GM19468 (cell line): ENCODE results near the gene RALGAPA2.

Source experiments
- ATAC-seq: cut with Tn5 transposase; IDR thresholded peaks from one replicate; pipeline ENCODE4 v1.9.1; 2021; ENCODE audit warnings: mild to moderate bottlenecking, moderate library complexity, moderate number of reproducible peaks; ENCODE audit not compliant: unreplicated experiment; ENCODE audit errors: extremely low read depth

Gene RALGAPA2

DNA sequence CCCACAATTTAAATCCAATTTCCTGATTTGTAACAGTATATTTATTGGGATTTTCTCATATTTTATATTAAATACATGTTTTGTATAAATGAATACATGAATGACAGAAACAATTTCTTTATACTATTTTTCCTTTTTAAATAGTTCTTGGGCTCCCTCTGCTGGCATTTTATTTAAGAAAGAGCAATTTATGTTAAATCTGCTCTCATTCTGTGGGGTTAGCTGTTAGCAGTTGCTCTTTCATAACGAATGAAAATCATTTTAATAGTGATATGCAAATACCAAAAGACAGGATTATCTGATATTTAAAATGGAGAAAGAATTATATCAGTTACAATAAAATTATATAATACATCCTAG lies 118.3 kb downstream of the RALGAPA2 start:
- ATAC-seq, result no peak

DNA sequence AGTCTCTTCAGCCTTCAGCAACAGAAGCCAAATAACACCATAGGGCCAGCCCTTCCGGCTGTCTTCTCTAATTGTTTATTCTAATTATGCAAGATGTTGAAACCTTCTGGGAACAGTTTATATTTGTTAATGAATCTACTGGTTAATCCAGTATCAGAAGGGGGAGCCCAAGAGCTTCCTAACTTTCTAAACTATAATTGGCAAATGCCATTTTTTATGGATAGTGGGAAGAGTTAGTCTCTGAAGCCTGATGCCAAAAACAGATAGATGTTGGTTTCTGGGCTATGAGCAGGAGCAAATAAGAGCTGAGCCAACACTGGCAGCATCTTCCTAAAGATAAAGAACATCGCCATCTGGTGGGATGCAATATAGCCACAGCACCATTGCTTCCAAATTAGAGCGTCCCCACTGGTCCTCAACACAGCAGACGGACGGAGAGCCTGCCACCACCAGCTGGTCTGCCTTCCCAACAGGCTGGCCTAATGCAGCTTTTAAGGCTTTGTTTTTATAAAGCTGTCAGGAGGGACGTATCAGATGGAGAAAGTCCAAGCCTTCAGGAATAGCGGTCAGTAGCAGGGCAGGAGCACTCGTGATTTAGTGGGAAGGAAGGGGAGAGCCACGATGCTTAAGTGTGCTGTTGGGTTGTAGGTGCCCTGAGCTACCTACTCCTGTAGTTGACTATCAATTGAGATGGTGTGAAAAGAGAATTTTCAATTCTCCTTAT lies 118.8 kb downstream of the RALGAPA2 start:
- ATAC-seq, result no peak

DNA sequence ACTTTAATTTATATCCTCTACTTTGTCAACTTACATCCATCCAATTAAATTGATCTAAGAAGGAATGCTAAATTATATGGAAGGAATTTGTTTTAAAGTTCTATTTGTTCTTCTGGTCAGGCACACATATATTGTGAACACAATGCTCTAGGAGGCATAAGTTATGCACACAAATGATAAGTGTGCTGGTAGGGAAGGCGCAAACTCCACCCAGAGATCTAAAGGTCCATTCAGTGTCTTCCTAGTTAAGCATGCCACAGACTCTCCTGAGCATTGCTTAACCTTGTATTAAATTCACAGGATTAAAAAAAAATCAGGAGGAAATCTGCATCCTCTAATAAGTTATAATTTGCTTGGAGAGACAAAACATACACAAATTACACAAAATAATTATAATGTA lies 127.3 kb downstream of the RALGAPA2 start:
- no peak for ATAC-seq

- no peak for ATAC-seq
Observed at GRCh38 chr20:20582734-20583133, 129.7 kb downstream of the RALGAPA2 start.

GRCh38 chr20:20580139-20580538 lies 132.3 kb downstream of the RALGAPA2 start:
- no peak for ATAC-seq

DNA sequence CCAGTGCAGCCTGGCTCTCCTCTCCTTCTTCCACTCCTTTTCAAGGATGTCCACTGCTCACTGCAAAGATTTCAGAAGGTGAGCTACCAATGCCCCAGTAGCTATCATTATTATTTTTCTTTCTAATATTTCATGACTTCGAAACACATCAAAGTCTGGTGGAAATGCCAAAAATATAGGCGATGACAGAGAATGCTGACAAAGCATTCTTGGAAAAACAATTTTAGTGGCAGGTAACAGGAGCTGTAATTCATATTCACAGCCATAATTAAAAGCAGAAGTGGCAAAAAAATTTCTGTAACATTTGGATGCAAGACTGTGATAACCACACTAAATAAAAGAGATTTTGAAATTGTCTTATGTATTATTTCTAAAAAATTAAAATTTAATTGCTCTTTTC lies 133.6 kb downstream of the RALGAPA2 start:
- ATAC-seq, result no peak

DNA sequence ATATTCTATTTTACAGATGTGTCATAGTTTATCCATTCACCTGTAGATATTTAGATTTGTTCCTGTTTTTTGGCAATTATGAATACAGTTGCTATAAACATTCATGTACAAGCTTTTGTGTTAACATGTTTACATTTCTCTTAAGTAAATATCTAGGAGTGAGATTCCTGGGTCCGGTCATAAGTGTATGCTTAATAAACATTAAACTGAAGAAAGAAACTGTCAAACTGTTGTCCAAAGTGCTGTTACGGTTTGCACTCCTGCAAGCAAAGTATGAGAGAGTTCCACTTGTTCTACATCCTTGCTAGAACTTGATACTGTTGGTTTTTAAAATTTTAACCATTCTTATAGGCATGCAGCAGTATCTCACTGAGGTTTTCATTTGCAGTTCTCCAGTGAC lies 138.6 kb downstream of the RALGAPA2 start:
- no peak for ATAC-seq

DNA sequence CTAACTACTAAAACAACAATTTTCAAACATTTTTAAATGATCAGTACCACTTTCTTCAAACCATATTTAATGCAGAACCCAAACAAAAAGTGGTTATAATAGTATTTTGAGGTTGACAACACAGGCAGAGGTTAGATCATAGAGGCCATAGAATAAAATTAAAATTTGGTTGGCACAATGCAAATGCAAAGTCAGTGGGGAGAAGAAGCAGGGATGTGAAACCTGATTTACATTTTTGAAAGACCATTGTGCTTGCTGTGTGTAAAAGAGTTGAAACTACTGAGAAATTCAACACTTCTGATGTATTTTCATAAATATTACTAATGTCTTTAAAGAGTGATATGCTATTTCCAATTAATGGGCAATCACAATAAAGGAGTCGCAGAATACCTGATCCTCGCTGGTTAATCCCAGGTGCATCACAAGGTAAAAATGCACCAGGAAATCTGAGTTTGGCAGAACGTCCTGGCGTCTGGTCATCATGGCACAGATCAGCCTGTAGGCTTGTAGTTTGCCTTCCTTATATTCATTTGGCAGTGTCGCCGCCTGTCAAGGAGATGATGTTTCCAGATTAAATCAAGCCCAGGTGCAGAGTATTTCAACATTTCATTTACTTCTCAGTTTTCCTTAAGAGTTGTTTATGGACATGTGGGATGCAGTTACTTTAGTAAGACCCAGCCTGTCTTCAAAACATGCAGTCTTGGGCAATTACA lies 141.2 kb downstream of the RALGAPA2 start:
- no peak for ATAC-seq

- no peak for ATAC-seq
Observed at GRCh38 chr20:20568604-20569205, 143.7 kb downstream of the RALGAPA2 start.

DNA sequence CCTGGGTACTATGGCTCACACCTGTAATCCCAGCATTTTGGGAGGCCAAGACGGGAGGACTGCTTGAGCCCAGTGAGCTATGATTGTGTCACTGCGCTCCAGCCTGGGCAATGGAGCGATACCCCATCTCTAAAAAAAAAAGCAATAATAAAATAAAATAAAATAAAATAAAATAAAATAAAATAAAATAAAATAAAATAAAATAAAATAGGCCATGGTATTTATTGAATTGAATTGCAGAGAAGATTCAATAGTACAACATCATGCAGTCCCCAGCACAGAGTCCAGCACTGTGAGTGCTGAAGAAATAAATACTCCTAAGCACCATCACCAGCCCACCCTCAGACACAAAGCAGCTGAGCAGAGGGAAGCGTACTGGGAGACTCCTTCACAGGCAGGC lies 144.7 kb downstream of the RALGAPA2 start:
- no peak for ATAC-seq

DNA sequence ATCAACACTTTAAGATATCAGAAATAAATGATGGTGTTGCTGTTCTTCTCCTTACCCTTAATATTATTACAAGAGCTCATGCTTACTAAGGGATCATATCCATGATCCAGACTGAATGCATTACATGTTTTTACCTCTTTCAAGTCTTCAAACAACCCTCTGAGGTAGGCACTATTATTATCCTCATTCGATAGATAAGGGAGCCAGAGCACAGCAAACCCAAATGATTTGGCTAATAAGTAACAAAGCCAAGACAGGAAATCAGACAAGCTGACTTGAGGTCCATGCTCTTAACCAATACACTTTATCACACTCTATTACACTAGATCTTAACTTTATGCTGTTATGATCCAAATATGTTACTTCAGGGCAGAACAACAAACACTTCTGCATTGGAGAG lies 145.9 kb downstream of the RALGAPA2 start:
- ATAC-seq, result no peak

- ATAC-seq, result no peak
Observed at GRCh38 chr20:20564279-20564678, 148.2 kb downstream of the RALGAPA2 start.

DNA sequence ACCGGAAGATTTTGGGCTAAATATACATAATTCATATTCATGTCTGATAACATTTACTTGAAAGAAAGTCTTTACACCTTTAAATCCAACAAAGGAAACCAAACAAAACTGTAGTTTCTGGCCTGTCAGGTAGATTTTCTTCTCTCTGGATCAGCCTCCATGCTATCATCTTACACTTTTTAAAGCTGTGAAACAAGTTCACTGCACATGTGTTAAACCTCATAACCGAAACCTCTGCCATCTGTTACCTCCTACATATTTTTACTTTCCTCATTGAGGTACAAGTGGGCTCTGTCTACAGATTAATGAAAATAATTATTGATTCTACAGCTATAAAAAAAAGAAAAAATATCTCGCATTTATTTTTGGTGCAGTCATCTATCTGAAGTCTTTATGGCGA lies 149.9 kb downstream of the RALGAPA2 start:
- ATAC-seq, result no peak

DNA sequence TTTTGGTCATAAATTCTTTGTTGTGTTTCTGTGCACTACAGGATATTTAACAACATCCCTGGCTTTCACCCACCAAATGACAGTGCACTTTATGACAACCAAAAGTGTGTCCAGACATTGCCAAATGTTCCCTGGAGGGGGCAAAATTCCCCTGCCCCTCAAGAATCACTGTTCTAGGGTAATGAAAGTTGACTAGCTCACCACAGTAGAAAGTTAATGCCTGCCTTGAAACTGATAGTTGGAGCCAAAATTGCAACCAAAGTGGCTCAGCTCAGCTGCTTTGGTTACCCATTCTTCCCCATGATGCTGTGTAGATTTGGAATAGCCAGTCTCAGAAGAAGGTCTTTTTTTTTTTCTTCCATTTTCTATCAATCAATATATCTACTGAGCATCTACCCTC lies 150.6 kb downstream of the RALGAPA2 start:
- ATAC-seq, result peak; percentile 30

DNA sequence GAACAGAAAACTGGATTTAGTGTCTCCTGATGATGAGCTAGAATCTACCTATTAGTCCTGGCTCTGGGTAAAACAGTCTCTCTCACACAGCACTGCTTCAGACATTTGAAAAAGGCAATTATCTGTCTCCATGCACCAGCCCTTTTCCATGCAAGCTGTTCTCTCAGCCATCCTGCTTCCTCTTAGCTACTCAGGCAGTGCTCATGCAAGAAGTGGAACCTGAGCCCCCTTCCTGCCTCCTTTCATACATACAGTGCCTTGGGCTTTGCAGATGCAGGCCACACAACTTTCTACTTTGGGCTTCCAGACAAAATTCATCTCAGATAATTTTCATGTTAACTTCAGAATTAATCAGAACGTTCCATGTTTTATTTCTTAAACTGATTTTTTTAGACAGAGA lies 151.3 kb downstream of the RALGAPA2 start:
- no peak for ATAC-seq

DNA sequence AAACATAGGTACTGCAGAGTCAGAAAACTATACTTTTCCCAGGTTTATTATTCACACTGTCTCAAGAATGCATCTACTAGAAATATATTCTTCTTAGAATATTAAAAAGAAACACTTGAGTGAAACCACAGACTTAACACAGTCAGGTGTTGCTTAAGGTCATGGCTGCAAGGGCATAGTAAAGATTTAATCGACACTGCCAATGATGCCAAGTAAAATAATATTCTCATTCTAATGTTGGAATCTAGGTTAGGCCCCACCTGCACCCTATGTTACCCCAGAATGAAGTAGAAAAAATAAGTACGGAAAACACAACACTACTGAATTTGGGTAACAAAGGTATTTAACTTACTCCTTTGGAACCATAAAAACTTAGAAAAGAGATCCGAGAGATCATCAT lies 155.0 kb downstream of the RALGAPA2 start:
- ATAC-seq, result no peak

DNA sequence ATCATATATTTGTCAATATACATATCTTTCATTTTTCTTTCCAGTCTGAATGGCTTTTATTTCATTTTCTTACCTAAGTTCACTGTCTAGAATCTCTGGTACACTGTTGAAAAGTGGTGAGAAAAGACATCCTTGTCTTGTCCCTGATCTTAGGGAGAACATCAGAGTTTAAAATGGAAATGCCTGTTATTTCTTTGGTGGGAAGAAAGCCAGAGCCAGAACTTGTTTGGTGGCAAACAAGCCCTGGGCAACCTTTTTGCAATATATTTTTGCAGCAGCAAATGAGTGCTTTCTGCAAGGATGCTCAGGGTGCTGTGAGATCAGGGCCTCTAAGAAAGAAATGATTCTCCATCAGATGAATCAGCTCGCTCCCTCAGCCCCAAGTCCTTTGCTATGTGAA lies 156.6 kb downstream of the RALGAPA2 start:
- ATAC-seq, result no peak

DNA sequence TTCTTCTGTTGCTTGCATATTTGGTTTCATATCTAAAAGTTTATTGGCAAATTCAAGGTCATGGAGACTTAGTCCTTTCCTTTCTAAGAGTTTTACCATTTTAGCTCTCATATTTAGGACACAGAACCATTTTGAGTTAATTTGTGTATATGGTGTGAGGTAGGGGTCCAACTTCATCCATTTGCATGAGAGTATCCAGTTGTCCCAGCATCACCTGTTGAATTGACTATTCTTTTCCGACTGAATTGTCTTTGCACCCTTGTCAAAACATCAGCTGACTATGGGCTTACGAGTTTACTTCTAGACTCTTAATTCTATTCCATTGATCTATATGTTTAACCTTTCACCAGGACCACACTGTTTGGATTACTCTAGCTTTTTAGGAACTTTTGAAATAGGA lies 157.5 kb downstream of the RALGAPA2 start:
- no peak for ATAC-seq

- ATAC-seq, result no peak
Observed at GRCh38 chr20:20553541-20553940, 158.9 kb downstream of the RALGAPA2 start.

DNA sequence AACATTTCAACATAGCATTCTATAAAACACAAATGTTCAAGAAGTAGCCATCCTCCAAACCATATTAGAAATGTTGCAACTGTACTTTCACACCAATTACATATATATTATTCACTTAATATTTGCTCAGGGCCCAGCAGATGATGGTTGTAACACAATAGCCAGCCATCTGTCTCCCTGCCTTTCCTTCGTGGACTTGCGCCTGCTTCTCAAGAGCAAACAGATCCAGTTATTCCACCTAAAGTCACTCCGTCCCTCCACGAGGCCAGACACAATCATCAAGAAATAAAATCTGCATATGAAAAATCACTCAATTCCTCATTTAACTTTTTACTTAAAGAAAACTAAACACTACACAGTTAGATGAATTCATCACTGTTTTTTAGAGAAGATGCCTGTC lies 160.4 kb downstream of the RALGAPA2 start:
- no peak for ATAC-seq

GRCh38 chr20:20551409-20551808 lies 161.0 kb downstream of the RALGAPA2 start:
- ATAC-seq, result no peak

DNA sequence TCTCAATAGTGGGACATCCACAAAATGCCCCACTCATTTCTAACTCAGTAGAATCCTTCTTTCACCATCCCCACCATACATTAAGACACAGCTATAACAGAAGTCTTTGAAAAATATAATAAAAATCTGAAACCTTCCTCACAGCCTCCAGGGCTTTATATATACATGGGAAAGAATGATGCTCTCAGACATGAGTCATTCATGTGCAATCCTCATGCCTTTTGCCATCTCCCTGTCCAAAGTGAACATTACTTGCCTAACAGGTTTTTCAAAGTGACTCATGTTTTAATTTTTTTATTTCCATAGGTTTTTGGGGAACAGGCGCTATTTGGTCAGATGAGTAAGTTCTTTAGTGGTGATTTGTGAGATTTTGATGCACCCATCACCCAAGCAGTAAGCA lies 162.7 kb downstream of the RALGAPA2 start:
- ATAC-seq, result no peak
